SU-DHL-6 (cell line): ENCODE data around the gene ANTXR1.

Source experiments
- H2AFZ ChIP-seq: fragments of 200-600 bp; sonication (generic); 2 replicates; pipeline ENCODE4 v1.6.1; 2014; ENCODE audit warnings: low read depth, mild to moderate bottlenecking, moderate library complexity, mixed read lengths, antibody characterized with exemption, low read length; ENCODE audit not compliant: severe bottlenecking
- H3F3A ChIP-seq: fragments of 200-600 bp; shearing (Covaris generic); 2 replicates; pipeline ENCODE4 v1.6.0; 2016; ENCODE audit warnings: antibody characterized with exemption, mild to moderate bottlenecking; ENCODE audit not compliant: insufficient read depth
- H3K27ac ChIP-seq: fragments of 200-600 bp; sonication (generic); 2 replicates; pipeline ENCODE4 v1.5.1; 2016; ENCODE audit warnings: low read depth, mild to moderate bottlenecking, low read length, moderate library complexity, mixed read lengths
- H3K27me3 ChIP-seq: fragments of 200-600 bp; sonication (generic), shearing (Covaris generic); 2 replicates; pipeline ENCODE4 v1.6.0; 2014; ENCODE audit warnings: mild to moderate bottlenecking, low read length
- H3K36me3 ChIP-seq: fragments of 200-600 bp; sonication (generic); 2 replicates; pipeline ENCODE4 v1.6.1; 2014; ENCODE audit warnings: mild to moderate bottlenecking, low read length, mixed read lengths
- H3K4me2 ChIP-seq: fragments of 300-600, 200-600 bp; shearing (Covaris generic), sonication (generic); 2 replicates; pipeline ENCODE4 v1.6.0; 2014; ENCODE audit warnings: low read length, low read depth, mild to moderate bottlenecking; ENCODE audit not compliant: poor library complexity, severe bottlenecking
- H3K4me3 ChIP-seq: fragments of 200-600 bp; sonication (generic); 2 replicates; pipeline ENCODE4 v1.5.1; 2014; ENCODE audit warnings: antibody characterized with exemption, low read length, mild to moderate bottlenecking, mixed read lengths; ENCODE audit not compliant: insufficient read depth, poor library complexity, severe bottlenecking
- H3K79me2 ChIP-seq: fragments of 200-600 bp; sonication (generic); 2 replicates; pipeline ENCODE4 v1.6.1; 2014; ENCODE audit warnings: mild to moderate bottlenecking, low read length, moderate library complexity; ENCODE audit not compliant: insufficient read depth
- H3K9ac ChIP-seq: fragments of 200-600 bp; sonication (generic); 2 replicates; pipeline ENCODE4 v1.7.0; 2014; ENCODE audit warnings: mild to moderate bottlenecking, low read length
- H3K9me2 ChIP-seq: fragments of 200-600 bp; sonication (generic); replicated peaks from 2 replicates; pipeline ENCODE4 v1.6.1; 2014; ENCODE audit warnings: low read length; ENCODE audit not compliant: insufficient read depth
- H3K9me3 ChIP-seq: fragments of 200-600 bp; sonication (generic); 2 replicates; pipeline ENCODE4 v1.6.1; 2014; ENCODE audit warnings: low read length, mixed read lengths; ENCODE audit not compliant: insufficient read depth
- H4K20me1 ChIP-seq: fragments of 200-600 bp; sonication (generic); 2 replicates; pipeline ENCODE4 v1.6.1; 2014; ENCODE audit warnings: low read depth, mild to moderate bottlenecking, antibody characterized with exemption, low read length, moderate library complexity, mixed read lengths
- EZH2phosphoT487 ChIP-seq: fragments of 200-600 bp; sonication (generic), shearing (Covaris generic); conservative IDR thresholded peaks from 2 replicates; pipeline ENCODE4 v1.6.1; 2018; ENCODE audit warnings: mild to moderate bottlenecking, antibody characterized with exemption, low read length, moderate library complexity, mixed read lengths
- TF ChIP-seq, protein P1 (sequence below): fragments of 200-600 bp; sonication (generic); IDR thresholded peaks from one replicate; pipeline ENCODE4 v1.5.1; 2017; ENCODE audit warnings: antibody characterized with exemption, mild to moderate bottlenecking, low read length, moderate library complexity; ENCODE audit not compliant: insufficient read depth, poor library complexity, severe bottlenecking

The ANTXR1 gene

GRCh38 chr2:69191634-69192033 lies 178.7 kb downstream of the ANTXR1 start:
- Histone ChIP-seq H4K20me1 (no peaks in the 10 kb centered on the region), H3K4me3 (no peak overlapping the region), H3K9me3 (no peaks in the 10 kb centered on the region), H3K4me2 (no peak overlapping the region), H3K9me2 (no peaks in the 10 kb centered on the region), H3K79me2 (no peaks in the 10 kb centered on the region), H3K27ac (no peak overlapping the region), H2AFZ (no peak overlapping the region), H3K36me3 (no peaks in the 10 kb centered on the region), H3F3A (no peaks in the 10 kb centered on the region), H3K27me3 (no peaks in the 10 kb centered on the region), H3K9ac (no peak overlapping the region)
- TF ChIP-seq, protein P1, sequence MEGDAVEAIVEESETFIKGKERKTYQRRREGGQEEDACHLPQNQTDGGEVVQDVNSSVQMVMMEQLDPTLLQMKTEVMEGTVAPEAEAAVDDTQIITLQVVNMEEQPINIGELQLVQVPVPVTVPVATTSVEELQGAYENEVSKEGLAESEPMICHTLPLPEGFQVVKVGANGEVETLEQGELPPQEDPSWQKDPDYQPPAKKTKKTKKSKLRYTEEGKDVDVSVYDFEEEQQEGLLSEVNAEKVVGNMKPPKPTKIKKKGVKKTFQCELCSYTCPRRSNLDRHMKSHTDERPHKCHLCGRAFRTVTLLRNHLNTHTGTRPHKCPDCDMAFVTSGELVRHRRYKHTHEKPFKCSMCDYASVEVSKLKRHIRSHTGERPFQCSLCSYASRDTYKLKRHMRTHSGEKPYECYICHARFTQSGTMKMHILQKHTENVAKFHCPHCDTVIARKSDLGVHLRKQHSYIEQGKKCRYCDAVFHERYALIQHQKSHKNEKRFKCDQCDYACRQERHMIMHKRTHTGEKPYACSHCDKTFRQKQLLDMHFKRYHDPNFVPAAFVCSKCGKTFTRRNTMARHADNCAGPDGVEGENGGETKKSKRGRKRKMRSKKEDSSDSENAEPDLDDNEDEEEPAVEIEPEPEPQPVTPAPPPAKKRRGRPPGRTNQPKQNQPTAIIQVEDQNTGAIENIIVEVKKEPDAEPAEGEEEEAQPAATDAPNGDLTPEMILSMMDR: no peak
- TF ChIP-seq EZH2phosphoT487: no peak

DNA sequence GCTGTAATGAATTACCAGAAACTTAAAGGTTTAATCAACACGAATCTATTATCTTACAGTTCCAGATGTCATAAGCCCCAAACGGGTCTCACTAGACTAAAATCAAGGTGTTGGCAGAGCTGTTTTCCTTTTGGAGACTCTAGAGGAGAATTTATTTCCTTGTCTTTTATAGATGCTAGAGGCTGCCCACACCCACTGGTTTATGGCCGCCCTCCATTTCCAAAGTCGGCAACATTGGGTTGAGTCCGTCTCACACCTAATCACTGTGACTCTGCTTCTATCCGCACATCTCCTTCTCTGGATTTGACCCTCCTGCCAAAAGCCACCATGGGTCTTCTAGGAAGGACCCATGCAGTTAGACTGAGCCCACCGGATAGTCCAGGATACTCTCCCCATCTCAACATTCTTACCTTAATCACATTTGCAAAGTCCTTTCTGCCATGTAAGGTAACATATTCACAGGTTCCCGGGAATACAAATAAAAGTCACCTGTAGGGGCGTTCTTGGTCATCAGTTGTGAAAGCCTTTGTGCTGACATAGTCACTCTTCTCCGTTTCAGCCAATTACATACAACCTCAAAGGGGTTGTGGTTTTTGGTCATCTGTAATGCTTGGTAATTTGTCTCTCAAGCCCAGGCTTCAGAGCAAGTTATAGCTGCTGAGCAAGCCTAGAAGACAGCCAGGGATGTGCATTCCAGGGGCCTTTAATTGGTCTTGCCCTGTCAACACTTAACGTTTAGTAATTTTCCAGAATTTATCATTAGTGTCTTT lies 179.4 kb downstream of the ANTXR1 start:
- Histone ChIP-seq H2AFZ (no peak overlapping the region), H4K20me1 (no peaks in the 10 kb centered on the region), H3K79me2 (no peaks in the 10 kb centered on the region), H3K27ac (no peak overlapping the region), H3K27me3 (no peaks in the 10 kb centered on the region), H3K9me2 (no peaks in the 10 kb centered on the region), H3K4me3 (no peak overlapping the region), H3F3A (no peaks in the 10 kb centered on the region), H3K4me2 (no peak overlapping the region), H3K9ac (no peak overlapping the region), H3K36me3 (no peaks in the 10 kb centered on the region), H3K9me3 (no peaks in the 10 kb centered on the region)
- TF ChIP-seq EZH2phosphoT487: no peak
- TF ChIP-seq, protein P1: no peak

GRCh38 chr2:69195706-69196105 lies 182.7 kb downstream of the ANTXR1 start:
- H3K79me2 ChIP-seq: no peaks in the 10 kb centered on the region
- no peak overlapping the region for H3K4me2 ChIP-seq
- no peaks in the 10 kb centered on the region for H3K9me2 ChIP-seq
- no peak overlapping the region for H3K9ac ChIP-seq
- no peak overlapping the region for H3K4me3 ChIP-seq
- TF ChIP-seq EZH2phosphoT487: no peak
- TF ChIP-seq, protein P1: no peak
- no peaks in the 10 kb centered on the region for H3F3A ChIP-seq
- no peak overlapping the region for H3K27ac ChIP-seq
- no peaks in the 10 kb centered on the region for H3K9me3 ChIP-seq
- H4K20me1 ChIP-seq: no peaks in the 10 kb centered on the region
- H3K36me3 ChIP-seq: no peaks in the 10 kb centered on the region
- no peaks in the 10 kb centered on the region for H3K27me3 ChIP-seq
- no peak overlapping the region for H2AFZ ChIP-seq
